ENCODE results near the gene RAB1B. TPM values are rescaled to one million over a fixed set of nuclear protein-coding genes. Genes with fewer than 3 reads are reported as not detected.

The RAB1B gene
- total and polyA plus RNA-seq, 2 donors (not counting 1 experiment from before 2014, with no cell fraction given) = 77.1 to 77.8 TPM

- peaks cover 2 to 33% (median 15%) of the 10 kb centered on the region in 4 experiments for H3K27me3 ChIP-seq (replicated peaks in 1 of 4; ENCODE audit: control extremely low read depth in 1 of 4, control insufficient read depth in 3 of 4, insufficient read depth in 4 of 4, low read length in 3 of 4)
- 3% methylated on average over 95 of the region's 95 CpGs for WGBS (ENCODE audit: insufficient coverage)
- H3K9ac ChIP-seq (ENCODE audit: low read length) = peak within 1 kb of the TSS; percentile 58
- DNase-seq = peak; percentile 62
- Mint-ChIP-seq H3K4me3 (peak within 1 kb of the TSS; percentile 95), H3K27ac (no peak within 1 kb of the TSS), H3K27me3 (peaks cover 18% of the 10 kb centered on the region), H3K4me1 (peaks cover 34% of the 10 kb centered on the region), H3K9me3 (ENCODE audit: insufficient read depth) (no peaks in the 10 kb centered on the region)
- H3K4me2 ChIP-seq (replicated peaks; ENCODE audit: low read depth, low read length, poor library complexity, severe bottlenecking) = peak within 1 kb of the TSS; percentile 96
- peaks cover 0 to 4% (median 0%) of the 10 kb centered on the region in 3 donors for H3K9me3 ChIP-seq (ENCODE audit: control extremely low read depth in 1 of 3, control insufficient read depth in 2 of 3, insufficient read depth in 1 of 3, low read length in 2 of 3)
- H3K79me2 ChIP-seq (ENCODE audit: control insufficient read depth, insufficient read depth, low read length) = peaks cover 19% of the 10 kb centered on the region
- TF ChIP-seq EZH2 (IDR thresholded peaks at IDR 0.05; ENCODE audit: borderline replicate concordance, insufficient read depth, low read depth, low read length, poor library complexity, severe bottlenecking) = no peak
- no peak for TF ChIP-seq CTCF (IDR thresholded peaks at IDR 0.05)
- H2AFZ ChIP-seq (ENCODE audit: insufficient read depth, low read depth, low read length, poor library complexity, severe bottlenecking) = peak within 1 kb of the TSS; percentile 71
- CTCF ChIA-PET = interaction anchor here (1.2 to 1.5 kb wide), 4 partner anchors 9 to 94 kb away, joined by 4 to 5 read pairs (median 4); no protein-coding TSS in a partner anchor
- H4K20me1 ChIP-seq (ENCODE audit: control insufficient read depth, insufficient read depth, low read length, poor library complexity, severe bottlenecking) = peaks cover 12% of the 10 kb centered on the region
- H3K27ac ChIP-seq (ENCODE audit: low read length in 2 of 2) = no peak within 1 kb of the TSS
- POLR2A ChIA-PET = no interaction called here
- intact Hi-C loops (cut with micrococcal nuclease) = no loop called here
- ATAC-seq (ENCODE audit: low read depth) = no peak
- H3K36me3 ChIP-seq (replicated peaks in 1 of 2; ENCODE audit: control extremely low read depth in 1 of 2, control insufficient read depth in 1 of 2, extremely low read depth in 1 of 2, insufficient read depth in 2 of 2, low read length in 1 of 2) = no peaks in the 10 kb centered on the region
- peak within 1 kb of the TSS in 3 of 5 experiments; percentile 50 to 55 (median 53) for H3K4me3 ChIP-seq (ENCODE audit: control extremely low read depth in 1 of 5, extremely low read depth in 1 of 5, insufficient read depth in 1 of 5, low read depth in 2 of 5, low read length in 4 of 5)
- peaks cover 34 to 39% of the 10 kb centered on the region in 2 donors for H3K4me1 ChIP-seq (ENCODE audit: control insufficient read depth in 2 of 2, insufficient read depth in 2 of 2, low read length in 2 of 2)
These were observed 23.5 kb downstream of the RAB1B start, which contains the start of gene TMEM151A for GRCh38 chr11:66291706-66292542. Gene TMEM151A, plus strand, starts transcription at chr11:66291894. Its CDS starts 120 bp downstream, at chr11:66292014.

All from B cell (primary cell).